Measurements from ENCODE around the gene BCR.
A peak's percentile ranks its signal among the peaks of the same experiment; 100 is the strongest.

The BCR gene

DNA sequence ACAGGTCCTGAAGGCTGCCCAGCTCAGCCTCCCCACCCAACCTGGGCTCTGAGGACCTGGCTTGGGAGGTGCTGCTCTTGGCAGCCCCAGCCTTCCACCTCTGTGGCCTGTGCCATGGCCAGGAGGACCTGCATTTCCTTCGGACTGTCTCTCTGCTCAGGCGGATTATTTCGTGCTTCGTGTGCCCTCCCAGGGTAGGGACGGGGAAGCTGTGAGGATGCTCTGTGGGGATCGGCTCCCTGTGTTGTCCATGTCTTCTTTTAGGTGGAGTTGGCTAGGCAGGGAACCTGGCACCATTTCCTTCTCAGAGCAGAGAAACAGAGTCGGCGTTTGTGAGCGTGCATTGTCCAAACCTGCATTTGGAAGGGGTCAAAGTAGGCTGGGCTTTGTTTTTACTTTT, 34.1 kb downstream of the BCR start:
- DNase-seq (no peak), ATAC-seq (replicated peaks) (no peak)
- Mint-ChIP-seq H3K27ac (peak overlapping the region; percentile 14 to 88), H3K9me3 (no peaks in the 10 kb centered on the region), H3K27me3 (no peaks in the 10 kb centered on the region), H3K4me1 (ENCODE audit: low read depth in 2 of 2) (peaks cover 59 to 75% of the 10 kb centered on the region in 2 donors), H3K36me3 (ENCODE audit: insufficient read depth) (peaks cover 27% of the 10 kb centered on the region), H3K4me3 (no peak overlapping the region)

- peaks cover 24% of the 10 kb centered on the region for H3K36me3 Mint-ChIP-seq (ENCODE audit: insufficient read depth)
- no peaks in the 10 kb centered on the region for H3K9me3 Mint-ChIP-seq
- no peak for DNase-seq
- H3K27ac Mint-ChIP-seq, result peak overlapping the region; percentile 71 to 90
- H3K27me3 Mint-ChIP-seq, result no peaks in the 10 kb centered on the region
- no peak for ATAC-seq (replicated peaks)
- H3K4me1 Mint-ChIP-seq (ENCODE audit: low read depth in 2 of 2), result peaks cover 69 to 80% of the 10 kb centered on the region in 2 donors
- H3K4me3 Mint-ChIP-seq, result peak overlapping the region in 1 of 2 donors; percentile 74
These were observed 35.3 kb downstream of the BCR start for GRCh38 chr22:23215294-23216241.

DNA sequence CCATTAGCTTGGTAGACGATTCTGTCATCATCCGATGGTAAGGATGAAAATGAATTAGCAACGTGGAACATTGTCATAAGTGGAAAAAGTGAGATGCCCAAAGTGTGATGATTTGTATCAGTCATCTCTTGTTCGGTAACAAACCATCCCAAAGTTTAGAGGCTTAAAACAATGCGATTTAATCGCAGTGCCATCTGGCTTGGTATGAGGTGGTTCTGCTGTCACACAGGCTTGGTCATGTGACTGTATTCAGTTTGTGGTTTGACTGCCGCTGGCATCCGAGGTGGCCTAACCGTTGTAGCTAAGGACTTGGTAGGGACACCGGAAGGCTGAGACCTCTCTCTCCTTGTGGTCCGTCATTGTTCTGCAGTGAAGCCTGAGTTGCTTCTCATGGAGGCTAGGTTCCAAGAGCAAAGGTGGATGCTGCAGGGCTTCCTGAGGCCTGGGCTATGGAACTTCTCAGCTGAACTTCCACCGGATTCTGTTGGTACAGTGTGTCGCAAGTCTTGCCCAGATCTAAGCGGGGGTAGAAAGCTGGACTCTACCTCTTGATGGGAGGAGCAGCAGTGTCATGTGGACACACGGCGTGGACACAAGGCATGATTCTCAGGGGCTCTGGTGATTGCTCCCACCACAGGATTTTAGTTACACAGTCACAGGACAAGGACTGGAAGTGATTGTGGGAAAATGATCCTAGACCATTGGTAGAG, 36.3 kb downstream of the BCR start:
- ATAC-seq (replicated peaks) (peak; percentile 78), DNase-seq (peak; percentile 18 to 35 (median 34))
- peak overlapping the region; percentile 90 to 91 for H3K27ac Mint-ChIP-seq
- H3K4me3 Mint-ChIP-seq, result peak overlapping the region; percentile 74 to 77
- peaks cover 30% of the 10 kb centered on the region for H3K36me3 Mint-ChIP-seq (ENCODE audit: insufficient read depth)
- H3K9me3 Mint-ChIP-seq, result no peaks in the 10 kb centered on the region
- peaks cover 78 to 87% of the 10 kb centered on the region in 2 donors for H3K4me1 Mint-ChIP-seq (ENCODE audit: low read depth in 2 of 2)
- no peaks in the 10 kb centered on the region for H3K27me3 Mint-ChIP-seq

DNA sequence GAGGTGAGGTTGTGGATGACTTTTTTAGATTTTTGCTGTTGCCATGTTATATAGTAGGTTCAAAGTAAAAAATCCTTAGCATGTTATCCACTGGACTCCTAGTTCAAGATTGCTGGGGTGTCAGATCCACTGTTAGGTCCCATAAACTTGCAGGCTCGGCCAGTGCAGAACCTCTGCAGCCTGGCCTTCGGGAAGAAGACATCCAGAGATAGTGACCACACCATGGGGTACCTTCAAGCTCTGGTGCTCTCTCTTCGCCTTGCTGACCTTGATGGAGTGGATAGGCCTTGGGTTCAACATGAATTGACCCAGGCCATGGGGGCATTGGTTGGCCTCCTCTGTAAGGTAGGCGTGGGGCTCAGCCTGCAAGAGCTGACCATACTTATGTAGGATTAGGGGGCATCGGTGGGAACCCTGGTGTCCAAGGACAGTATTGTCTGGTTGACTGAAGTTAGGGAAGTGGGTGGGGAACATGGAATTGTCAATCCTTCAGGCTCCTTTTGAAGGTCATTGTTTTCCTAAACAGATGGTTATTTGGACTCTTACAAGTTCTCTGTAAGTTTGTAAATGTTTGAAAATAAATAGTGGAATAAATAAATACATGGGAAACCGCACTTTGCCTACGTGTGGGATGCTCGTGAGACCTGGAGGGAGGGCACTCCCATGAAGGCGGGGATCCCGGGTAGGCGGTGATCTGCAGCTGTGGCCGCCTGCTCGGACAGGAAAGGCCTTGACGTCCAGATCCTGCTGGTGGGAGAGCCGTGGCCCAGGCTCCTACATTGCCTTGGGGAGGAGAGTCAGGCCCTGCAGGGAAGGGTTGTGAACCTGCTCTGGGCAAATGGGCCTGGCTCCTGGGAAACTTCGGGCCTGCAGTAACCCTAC, 37.1 kb downstream of the BCR start:
- DNase-seq, result no peak
- peak overlapping the region; percentile 74 to 77 for H3K4me3 Mint-ChIP-seq
- no peaks in the 10 kb centered on the region for H3K9me3 Mint-ChIP-seq
- H3K27me3 Mint-ChIP-seq, result no peaks in the 10 kb centered on the region
- H3K36me3 Mint-ChIP-seq (ENCODE audit: insufficient read depth), result peaks cover 29% of the 10 kb centered on the region
- ATAC-seq (replicated peaks), result no peak
- H3K4me1 Mint-ChIP-seq (ENCODE audit: low read depth in 2 of 2), result peaks cover 78 to 87% of the 10 kb centered on the region in 2 donors
- H3K27ac Mint-ChIP-seq, result peak overlapping the region; percentile 90 to 91

- Mint-ChIP-seq H3K9me3 (no peaks in the 10 kb centered on the region), H3K36me3 (ENCODE audit: insufficient read depth) (peaks cover 26% of the 10 kb centered on the region), H3K27me3 (no peaks in the 10 kb centered on the region), H3K4me3 (peak overlapping the region; percentile 80), H3K27ac (peak overlapping the region; percentile 87 to 91), H3K4me1 (ENCODE audit: low read depth in 2 of 2) (peaks cover 86 to 90% of the 10 kb centered on the region in 2 donors)
- ATAC-seq (replicated peaks), result no peak
- no peak for DNase-seq
These were observed 38.0 kb downstream of the BCR start for GRCh38 chr22:23218053-23218866.

- no peaks in the 10 kb centered on the region for H3K9me3 Mint-ChIP-seq
- no peaks in the 10 kb centered on the region for H3K27me3 Mint-ChIP-seq
- no peak for ATAC-seq (replicated peaks)
- no peak for DNase-seq
- peaks cover 20% of the 10 kb centered on the region for H3K36me3 Mint-ChIP-seq (ENCODE audit: insufficient read depth)
- H3K27ac Mint-ChIP-seq, result peak overlapping the region; percentile 87 to 91
- H3K4me3 Mint-ChIP-seq, result peak overlapping the region; percentile 80
- H3K4me1 Mint-ChIP-seq (ENCODE audit: low read depth in 2 of 2), result peaks cover 88 to 89% of the 10 kb centered on the region in 2 donors
These were observed 38.5 kb downstream of the BCR start for GRCh38 chr22:23218867-23219251.

GRCh38 chr22:23219317-23219716, 39.0 kb downstream of the BCR start:
- H3K4me3 Mint-ChIP-seq, result peak overlapping the region; percentile 80
- ATAC-seq (replicated peaks), result no peak
- H3K27me3 Mint-ChIP-seq, result no peaks in the 10 kb centered on the region
- DNase-seq, result no peak
- H3K4me1 Mint-ChIP-seq (ENCODE audit: low read depth in 2 of 2), result peaks cover 88 to 90% of the 10 kb centered on the region in 2 donors
- H3K36me3 Mint-ChIP-seq (ENCODE audit: insufficient read depth), result peaks cover 20% of the 10 kb centered on the region
- H3K27ac Mint-ChIP-seq, result peak overlapping the region; percentile 87 to 91
- H3K9me3 Mint-ChIP-seq, result no peaks in the 10 kb centered on the region

DNA sequence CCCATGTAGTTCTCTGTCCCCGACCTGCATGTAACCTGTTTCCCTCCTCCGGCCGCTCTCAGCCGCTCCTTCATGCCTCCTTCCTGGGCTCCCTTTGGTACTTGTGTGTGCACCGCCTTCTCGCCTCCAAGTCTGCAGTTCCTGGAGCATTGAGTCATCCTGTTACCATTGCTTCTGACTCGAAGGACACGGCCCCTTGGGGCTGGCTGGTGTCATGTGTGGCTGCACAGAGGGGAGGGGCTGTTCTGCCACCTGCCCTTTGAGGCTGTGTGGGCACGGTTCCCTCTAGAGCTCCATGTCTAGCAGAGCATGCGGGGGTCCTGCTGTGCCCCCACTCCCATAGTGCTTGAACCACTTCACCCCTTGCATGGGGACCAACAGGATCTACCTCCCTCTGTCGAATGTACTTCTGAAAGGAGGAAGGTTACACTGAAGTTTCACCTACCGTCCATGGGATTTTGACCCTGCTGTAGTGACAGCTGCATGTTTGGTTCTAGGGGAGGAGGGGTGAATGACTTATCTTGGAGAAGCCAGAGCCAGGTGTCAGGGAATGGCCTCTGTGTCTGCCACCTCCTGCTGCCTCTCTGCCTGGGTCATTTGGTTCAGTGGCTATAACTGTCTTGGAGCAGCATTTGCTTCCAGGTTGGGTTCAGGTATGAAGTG, 39.6 kb downstream of the BCR start:
- DNase-seq, result peak in 1 of 3 experiments; percentile 29
- H3K27me3 Mint-ChIP-seq, result no peaks in the 10 kb centered on the region
- no peaks in the 10 kb centered on the region for H3K9me3 Mint-ChIP-seq

DNA sequence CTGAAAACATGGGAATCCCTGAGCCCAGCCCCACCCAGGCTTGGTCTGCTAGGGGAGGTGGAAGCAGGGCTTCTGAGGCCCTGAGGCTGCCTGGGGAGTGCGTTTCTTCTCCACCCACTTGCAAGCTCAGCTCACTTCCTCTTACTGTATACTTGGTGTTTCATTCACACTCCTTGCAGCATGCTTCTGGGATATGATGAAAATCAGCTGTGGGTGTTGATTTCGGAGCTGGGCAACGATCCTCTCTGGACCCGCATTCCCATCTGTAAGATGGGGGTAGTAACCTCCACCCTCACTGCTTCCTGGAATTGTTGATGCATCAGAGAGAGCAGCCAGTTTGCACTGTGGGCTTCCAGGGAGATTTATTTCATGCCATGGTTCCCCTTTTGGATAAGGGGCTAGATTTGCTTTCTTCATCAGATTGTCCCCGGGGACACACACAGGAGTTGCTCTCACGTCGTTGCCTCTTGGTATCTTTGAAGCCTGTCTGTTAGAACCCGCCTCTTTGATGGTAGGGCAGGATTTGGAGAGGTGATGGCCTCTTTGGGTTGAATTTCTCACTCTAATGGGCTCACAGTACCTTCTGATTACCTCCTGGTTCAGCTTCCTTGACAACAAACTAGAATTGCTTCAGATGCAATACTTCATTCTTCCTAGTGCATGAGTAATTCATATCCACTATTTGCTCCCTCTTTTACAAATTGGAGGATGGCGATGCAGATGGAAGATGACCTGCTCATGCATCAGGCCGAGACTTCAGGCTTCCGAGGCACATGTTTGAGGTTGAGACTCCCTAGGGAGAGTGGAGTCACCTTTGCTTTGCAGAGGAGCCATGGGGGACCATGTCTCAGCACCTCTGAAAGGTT, 40.4 kb downstream of the BCR start:
- Mint-ChIP-seq H3K27ac (peak overlapping the region; percentile 87 to 91), H3K27me3 (no peaks in the 10 kb centered on the region), H3K4me1 (ENCODE audit: low read depth in 2 of 2) (peaks cover 86 to 90% of the 10 kb centered on the region in 2 donors), H3K36me3 (ENCODE audit: insufficient read depth) (peaks cover 20% of the 10 kb centered on the region), H3K4me3 (peak overlapping the region; percentile 80), H3K9me3 (no peaks in the 10 kb centered on the region)
- DNase-seq (no peak), ATAC-seq (replicated peaks) (peak; percentile 40)

More for the DNA sequence above, 39.6 kb downstream of the BCR start:
- H3K36me3 Mint-ChIP-seq (ENCODE audit: insufficient read depth), result peaks cover 20% of the 10 kb centered on the region
- peak overlapping the region; percentile 80 for H3K4me3 Mint-ChIP-seq
- peaks cover 85 to 90% of the 10 kb centered on the region in 2 donors for H3K4me1 Mint-ChIP-seq (ENCODE audit: low read depth in 2 of 2)
- peak; percentile 59 for ATAC-seq (replicated peaks)
- H3K27ac Mint-ChIP-seq, result peak overlapping the region; percentile 87 to 91

DNA sequence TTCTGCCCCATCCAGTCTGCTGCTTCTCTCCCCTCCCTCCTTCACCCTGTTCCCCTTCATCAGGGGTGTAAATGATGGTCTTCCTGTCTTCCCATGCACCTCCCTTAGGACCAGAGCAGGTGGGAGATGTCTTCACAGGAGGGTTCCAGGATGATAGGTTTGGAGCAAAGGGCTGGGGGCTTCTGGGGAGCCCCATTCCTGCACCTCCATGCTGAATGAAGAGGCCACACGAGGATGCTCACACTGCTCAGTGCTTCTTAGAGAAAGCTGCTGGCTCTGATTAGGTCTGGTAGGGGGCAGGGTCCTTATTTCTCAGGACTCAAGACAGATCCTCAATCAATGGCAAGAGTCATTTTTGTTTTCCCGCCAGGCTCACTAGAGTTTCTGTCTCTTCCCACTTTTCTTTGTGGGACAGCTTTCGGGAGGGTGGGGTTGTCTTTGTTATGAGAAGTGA, 41.1 kb downstream of the BCR start:
- no peaks in the 10 kb centered on the region for H3K27me3 Mint-ChIP-seq
- ATAC-seq (replicated peaks), result no peak
- DNase-seq, result no peak
- peak overlapping the region; percentile 87 to 91 for H3K27ac Mint-ChIP-seq
- H3K9me3 Mint-ChIP-seq, result no peaks in the 10 kb centered on the region
- peak overlapping the region; percentile 54 to 80 for H3K4me3 Mint-ChIP-seq
- peaks cover 87 to 90% of the 10 kb centered on the region in 2 donors for H3K4me1 Mint-ChIP-seq (ENCODE audit: low read depth in 2 of 2)
- peaks cover 24% of the 10 kb centered on the region for H3K36me3 Mint-ChIP-seq (ENCODE audit: insufficient read depth)
